Right cardiac atrium (tissue), 5 donors: ENCODE results near the gene TEF. TPM values are rescaled to one million over a fixed set of nuclear protein-coding genes. Genes with fewer than 3 reads are reported as not detected.

Experiments
- ATAC-seq, 2 donors: fragments of 200-7000 bp; cut with Tn5 transposase; one replicate each; pipeline versions ENCODE4 v1.8.0 to v1.9.1; 2020; ENCODE audit warnings: moderate library complexity in 2 of 2, mild to moderate bottlenecking in 1 of 2
- DNase-seq, 3 donors: peaks; one replicate each; pipeline ENCODE4 v3.0.0-alpha.2; 2020
- H3K27ac ChIP-seq: one replicate; pipeline ENCODE4 v1.5.1; 2013; ENCODE audit warnings: mild to moderate bottlenecking, low read length, control low read depth, moderate library complexity
- H3K27me3 ChIP-seq: one replicate; pipeline ENCODE4 v1.6.1; 2013; ENCODE audit not compliant: control insufficient read depth, insufficient read depth
- H3K4me1 ChIP-seq: one replicate; pipeline ENCODE4 v1.6.1; 2013; ENCODE audit warnings: low read length; ENCODE audit not compliant: control insufficient read depth, insufficient read depth
- H3K4me3 ChIP-seq: one replicate; pipeline ENCODE4 v1.5.1; 2013; ENCODE audit warnings: low read length, control low read depth
- H3K9me3 ChIP-seq: one replicate; pipeline ENCODE4 v1.6.1; 2013; ENCODE audit warnings: low read length; ENCODE audit not compliant: control insufficient read depth
- WGBS: extraction: QIAGEN DNeasy Blood & Tissue Kit; methylation state at CpG from one replicate; pipeline ENCODE4 v1.1.7; 2013; 5-methylcytosine and 5-hydroxymethylcytosine counted together
- intact Hi-C, 4 donors: fragments of 100-400 bp; cut with DNase I; formaldehyde crosslinking; loops; one replicate each; pipeline versions ENCODE4 v1.11.0 to v1.14.0; 2022 to 2023
- polyA plus RNA-seq: library from polyadenylated mRNA; stranded (reverse); fragments of 200-250 nt; gene quantifications from one replicate; pipeline ENCODE4 v1.2.3, GENCODE V29; 2013
- total RNA-seq, 4 donors: library from RNA; stranded (reverse); fragmentation: NEBNext Ultra II Directional; extraction: Animal tissue kit (Norgen Biotek cat#: 25700); gene quantifications; one replicate each; pipeline ENCODE4 v1.2.1, GENCODE V29; 2021
- donor health status: healthy with polysubstance abuse.
- donor health status: DM: no; HTN: yes; CAD: no.
- donor health status: DM: no; HTN: no; CAD: no.
- donor health status: DM: no; HTN: yes; CAD: no; lungs with severe emphysema.
- donor health status: DM: yes; HTN: yes; CAD: no.

TEF gene
- total and polyA plus RNA-seq, 5 donors: 12.4 to 27.5 (median 22.1) TPM

GRCh38 chr22:41405588-41405987 lies 23.8 kb downstream of the TEF start:
- no peak overlapping the region for H3K4me3 ChIP-seq
- intact Hi-C loops: no loop called here
- no peaks in the 10 kb centered on the region for H3K9me3 ChIP-seq
- no peaks in the 10 kb centered on the region for H3K27me3 ChIP-seq
- DNase-seq (peak in 1 of 3 donors; percentile 31), ATAC-seq (no peak)
- H3K4me1 ChIP-seq: peaks cover 4% of the 10 kb centered on the region
- 82% methylated on average over 8 of the region's 8 CpGs for WGBS
- H3K27ac ChIP-seq: no peak overlapping the region

GRCh38 chr22:41406410-41406809 lies 24.7 kb downstream of the TEF start:
- H3K9me3 ChIP-seq: no peaks in the 10 kb centered on the region
- no peaks in the 10 kb centered on the region for H3K27me3 ChIP-seq
- H3K4me1 ChIP-seq: peaks cover 4% of the 10 kb centered on the region
- DNase-seq (no peak), ATAC-seq (no peak)
- no peak overlapping the region for H3K27ac ChIP-seq
- intact Hi-C loops: no loop called here
- no peak overlapping the region for H3K4me3 ChIP-seq

- H3K4me1 ChIP-seq: peaks cover 6% of the 10 kb centered on the region
- H3K27me3 ChIP-seq: no peaks in the 10 kb centered on the region
- H3K4me3 ChIP-seq: no peak overlapping the region
- H3K27ac ChIP-seq: no peak overlapping the region
- intact Hi-C loops: no loop called here
- ATAC-seq: no peak
- WGBS: 86% methylated on average over 3 of the region's 3 CpGs
- no peaks in the 10 kb centered on the region for H3K9me3 ChIP-seq
- no peak for DNase-seq
Measured at GRCh38 chr22:41407433-41407832, 25.7 kb downstream of the TEF start.

GRCh38 chr22:41408665-41409064 lies 26.9 kb downstream of the TEF start:
- no peak for ATAC-seq
- H3K4me1 ChIP-seq: peaks cover 9% of the 10 kb centered on the region
- H3K27me3 ChIP-seq: no peaks in the 10 kb centered on the region
- peak in 1 of 3 donors; percentile 30 for DNase-seq
- no peaks in the 10 kb centered on the region for H3K9me3 ChIP-seq
- H3K27ac ChIP-seq: peak overlapping the region; percentile 23
- no peak overlapping the region for H3K4me3 ChIP-seq
- intact Hi-C loops: no loop called here
- 78% methylated on average over 8 of the region's 8 CpGs for WGBS

- Histone ChIP-seq H3K4me3 (no peak overlapping the region), H3K27ac (peak overlapping the region; percentile 95), H3K4me1 (peaks cover 10% of the 10 kb centered on the region), H3K9me3 (no peaks in the 10 kb centered on the region), H3K27me3 (no peaks in the 10 kb centered on the region)
- peak; percentile 69 to 86 (median 81) for DNase-seq
- intact Hi-C loops: no loop called here
- 53% methylated on average over 7 of the region's 7 CpGs for WGBS
- peak; percentile 55 to 70 for ATAC-seq
Measured at GRCh38 chr22:41410311-41410751, 28.6 kb downstream of the TEF start.

- Histone ChIP-seq H3K4me1 (peaks cover 15% of the 10 kb centered on the region), H3K4me3 (no peak overlapping the region), H3K9me3 (no peaks in the 10 kb centered on the region), H3K27me3 (no peaks in the 10 kb centered on the region), H3K27ac (peak overlapping the region; percentile 95)
- 61% methylated on average over 11 of the region's 11 CpGs for WGBS
- peak; percentile 2 to 25 for ATAC-seq
- intact Hi-C loops: no loop called here
- DNase-seq: peak in 1 of 3 donors; percentile 67
Measured at GRCh38 chr22:41411021-41411851, 29.5 kb downstream of the TEF start.

- intact Hi-C loops: no loop called here
- DNase-seq (peak in 1 of 3 donors; percentile 35), ATAC-seq (no peak)
- Histone ChIP-seq H3K27ac (peak overlapping the region; percentile 65), H3K27me3 (no peaks in the 10 kb centered on the region), H3K9me3 (no peaks in the 10 kb centered on the region), H3K4me1 (peaks cover 23% of the 10 kb centered on the region), H3K4me3 (no peak overlapping the region)
- WGBS: 91% methylated on average over 4 of the region's 4 CpGs
Measured at GRCh38 chr22:41415554-41415953, 33.8 kb downstream of the TEF start.

GRCh38 chr22:41417622-41418390 lies 36.1 kb downstream of the TEF start:
- DNase-seq: peak; percentile 91 to 97 (median 96)
- Histone ChIP-seq H3K4me1 (peaks cover 19% of the 10 kb centered on the region), H3K27me3 (no peaks in the 10 kb centered on the region), H3K4me3 (no peak overlapping the region), H3K9me3 (no peaks in the 10 kb centered on the region), H3K27ac (peak overlapping the region; percentile 93)
- peak; percentile 73 to 87 for ATAC-seq
- intact Hi-C loops: no loop called here
- WGBS: 45% methylated on average over 13 of the region's 13 CpGs

GRCh38 chr22:41418717-41419116 lies 37.0 kb downstream of the TEF start:
- peak overlapping the region; percentile 93 for H3K27ac ChIP-seq
- peaks cover 19% of the 10 kb centered on the region for H3K4me1 ChIP-seq
- H3K4me3 ChIP-seq: no peak overlapping the region
- H3K27me3 ChIP-seq: no peaks in the 10 kb centered on the region
- 94% methylated on average over 9 of the region's 9 CpGs for WGBS
- DNase-seq: peak in 1 of 3 donors; percentile 17
- H3K9me3 ChIP-seq: no peaks in the 10 kb centered on the region
- no peak for ATAC-seq
- intact Hi-C loops: no loop called here

- H3K27ac ChIP-seq: no peak overlapping the region
- intact Hi-C loops: no loop called here
- no peak overlapping the region for H3K4me3 ChIP-seq
- no peaks in the 10 kb centered on the region for H3K27me3 ChIP-seq
- whole genome bisulfite sequencing: 70% methylated on average over 9 of the region's 9 CpGs
- H3K4me1 ChIP-seq: no peaks in the 10 kb centered on the region
- ATAC-seq (no peak), DNase-seq (peak in 1 of 3 donors; percentile 20)
- H3K9me3 ChIP-seq: no peaks in the 10 kb centered on the region
Measured at GRCh38 chr22:41425660-41426365, 44.1 kb downstream of the TEF start.
